Tongue (tissue), 2 donors: Measurements from ENCODE around the gene ARHGEF19. TPM values are rescaled to one million over a fixed set of nuclear protein-coding genes. Genes with fewer than 3 reads are reported as not detected.
"Not testable (repeated sequence)": the region's sequence is repeated elsewhere in the genome, so short reads cannot be mapped to it uniquely, and the experiment has no call there.

Experiments
- DNase-seq: peaks from one replicate; pipeline ENCODE4 v3.0.0-alpha.2; 2015
- total RNA-seq: library from RNA; depleted of rRNA; stranded (reverse); fragments of >200 nt; gene quantifications from one replicate; pipeline ENCODE4 v1.2.3, GENCODE V29; 2014

ARHGEF19 gene
- total RNA-seq, 1 donor from 2014 or later: 27.6 TPM

DNA sequence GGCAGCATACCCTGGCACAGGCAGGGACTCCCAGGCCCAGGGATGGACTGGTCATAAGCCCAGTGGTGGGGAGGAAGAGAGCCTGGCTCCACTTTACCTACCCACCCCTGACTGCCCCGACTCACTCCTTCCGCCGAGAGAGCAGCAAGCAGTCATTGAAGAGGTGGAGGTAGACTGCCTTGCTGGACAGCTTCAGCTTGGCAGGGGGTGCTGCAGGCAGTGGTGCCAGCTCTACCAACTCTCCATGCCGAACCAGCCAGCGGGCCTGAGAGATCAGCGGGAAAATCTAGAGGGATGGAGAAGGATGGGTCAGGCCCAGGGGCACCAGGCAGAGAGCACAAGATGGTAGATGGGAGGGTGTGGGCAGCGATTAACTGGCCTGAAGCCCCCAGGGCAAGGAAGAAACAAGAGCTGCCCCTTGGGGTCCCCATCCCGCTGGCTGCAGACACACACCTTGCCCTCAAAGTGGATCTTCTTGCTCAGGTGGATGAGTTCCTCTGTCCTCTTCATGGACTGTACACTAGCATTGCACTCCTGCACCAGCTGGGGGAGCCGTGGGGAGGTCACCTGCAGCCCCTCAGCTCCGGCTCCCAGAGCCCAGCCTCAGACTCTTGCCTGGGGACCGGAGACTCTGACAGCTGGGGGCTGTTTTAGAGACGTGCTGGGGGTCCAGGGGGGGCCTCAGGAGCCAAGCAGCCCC is 7.7 kb downstream of the ARHGEF19 start:
- DNase-seq: peak; percentile 42

DNA sequence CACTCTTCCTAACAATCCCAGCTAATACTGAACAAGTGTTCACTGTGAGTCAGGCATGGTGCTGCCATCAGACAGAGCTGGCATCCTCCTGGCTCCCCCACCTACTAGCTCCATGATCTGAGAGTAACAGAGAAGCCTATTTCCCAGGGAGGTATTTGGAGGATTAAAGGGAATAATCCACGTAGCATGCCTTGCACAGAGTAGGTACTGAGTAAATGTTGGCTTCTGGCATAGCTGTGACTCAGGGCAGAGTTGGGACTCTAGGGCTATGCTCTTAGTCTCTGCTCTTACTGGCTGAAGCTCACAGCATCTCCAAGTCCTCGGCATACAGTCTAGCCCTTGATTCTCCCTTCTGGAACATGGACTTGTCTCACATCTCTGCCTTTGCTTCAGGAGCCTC is 8.2 kb downstream of the ARHGEF19 start:
- DNase-seq: no peak

DNA sequence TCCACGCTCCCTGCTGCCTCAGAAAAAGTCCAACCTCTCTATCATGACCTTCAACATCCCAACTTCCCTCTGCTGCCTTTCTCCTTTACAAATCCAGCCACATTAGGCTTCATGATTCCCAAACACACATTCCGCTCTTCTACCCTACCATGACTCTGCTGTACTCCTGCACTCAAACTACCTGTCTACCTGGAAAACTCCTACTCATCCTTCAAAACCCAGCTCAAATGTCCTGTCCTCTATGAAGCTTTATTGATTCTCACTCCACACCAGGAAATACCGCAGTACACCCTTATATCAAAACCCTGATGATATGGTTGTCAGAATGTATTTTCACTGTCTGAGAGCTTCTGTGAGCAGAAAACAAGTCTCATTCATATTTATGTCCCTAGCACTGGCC is 8.9 kb downstream of the ARHGEF19 start:
- no peak for DNase-seq

DNA sequence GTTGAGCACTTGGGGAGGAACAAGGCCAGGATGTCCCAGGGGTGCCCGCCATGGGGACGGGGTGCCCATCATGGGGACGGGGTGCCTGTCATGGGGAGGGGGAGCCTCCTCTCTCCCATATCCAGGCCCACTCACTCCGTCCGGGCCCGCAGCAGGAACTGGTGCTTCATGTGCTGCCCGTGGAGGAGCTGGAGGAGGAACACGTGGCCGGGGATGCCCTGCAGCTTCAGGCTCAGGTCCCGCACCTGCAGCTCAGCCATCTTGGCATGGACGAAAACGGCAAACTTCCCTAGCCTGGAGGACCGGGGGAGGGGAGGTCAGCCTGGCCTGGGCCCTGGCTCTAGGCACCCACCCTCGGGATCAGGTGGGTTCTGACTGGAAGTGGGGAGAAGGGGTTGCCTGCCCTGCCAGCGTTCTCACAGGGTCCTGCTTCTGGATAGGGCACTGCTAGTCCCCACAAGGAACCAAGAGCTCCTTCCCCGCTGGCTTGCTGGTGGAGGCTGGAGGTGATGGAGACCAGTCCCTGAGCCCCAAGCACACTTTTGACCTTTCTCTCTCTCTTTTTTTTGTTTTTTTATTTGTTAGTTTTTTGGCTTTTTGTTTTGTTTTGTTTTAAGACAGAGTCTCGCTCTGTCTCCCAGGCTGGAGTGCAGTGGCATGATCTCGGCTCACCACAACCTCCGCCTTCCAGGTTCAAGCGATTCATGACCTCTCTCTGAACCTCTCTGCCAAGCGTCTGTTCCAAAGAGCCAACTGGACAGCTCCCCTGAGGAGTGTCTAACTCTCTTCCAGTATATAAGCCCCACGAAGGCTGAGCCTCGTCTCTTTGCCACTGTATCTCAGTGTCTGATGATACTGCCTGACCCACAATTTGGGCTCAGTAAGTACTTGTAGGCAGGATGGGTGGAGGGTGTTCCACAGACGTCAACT is 9.9 kb downstream of the ARHGEF19 start:
- no peak for DNase-seq

DNA sequence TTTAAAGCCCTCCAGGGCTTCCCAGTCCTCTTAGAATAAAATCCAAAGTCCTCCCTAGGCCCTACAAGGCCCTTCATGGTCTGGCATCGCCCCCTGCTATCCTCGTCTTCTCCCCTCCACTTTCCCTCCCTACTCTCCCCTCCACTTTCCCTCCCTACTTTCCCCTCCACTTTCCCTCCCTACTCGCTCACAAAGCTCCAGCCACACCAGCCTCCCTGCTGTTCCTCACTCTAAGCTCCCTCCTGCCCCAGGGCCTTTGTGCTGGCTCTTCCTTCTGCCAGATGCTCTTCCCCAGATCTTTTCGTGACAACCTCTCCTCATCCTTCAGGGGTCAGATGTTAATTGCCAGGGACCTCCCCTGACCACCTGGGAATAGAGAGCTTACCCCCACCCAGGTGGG is 12.8 kb downstream of the ARHGEF19 start:
- DNase-seq: no peak

DNA sequence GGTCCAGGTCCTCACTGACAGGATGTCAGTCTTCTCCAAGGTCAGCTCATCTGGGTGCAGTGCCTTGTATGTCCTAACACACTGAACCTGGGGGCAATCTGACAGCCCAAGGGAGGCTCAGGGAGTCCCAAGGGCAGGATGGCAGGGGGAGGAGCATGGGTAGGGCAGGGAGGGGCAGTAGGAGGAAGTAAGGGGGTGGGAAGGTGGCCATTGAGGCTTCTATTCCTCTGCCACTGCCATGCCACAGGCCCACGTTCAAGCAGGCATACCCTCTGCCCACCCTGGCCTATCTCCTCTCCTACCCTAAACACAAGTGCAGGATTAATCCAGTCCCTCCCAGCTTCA is 13.3 kb downstream of the ARHGEF19 start:
- DNase-seq: no peak

DNA sequence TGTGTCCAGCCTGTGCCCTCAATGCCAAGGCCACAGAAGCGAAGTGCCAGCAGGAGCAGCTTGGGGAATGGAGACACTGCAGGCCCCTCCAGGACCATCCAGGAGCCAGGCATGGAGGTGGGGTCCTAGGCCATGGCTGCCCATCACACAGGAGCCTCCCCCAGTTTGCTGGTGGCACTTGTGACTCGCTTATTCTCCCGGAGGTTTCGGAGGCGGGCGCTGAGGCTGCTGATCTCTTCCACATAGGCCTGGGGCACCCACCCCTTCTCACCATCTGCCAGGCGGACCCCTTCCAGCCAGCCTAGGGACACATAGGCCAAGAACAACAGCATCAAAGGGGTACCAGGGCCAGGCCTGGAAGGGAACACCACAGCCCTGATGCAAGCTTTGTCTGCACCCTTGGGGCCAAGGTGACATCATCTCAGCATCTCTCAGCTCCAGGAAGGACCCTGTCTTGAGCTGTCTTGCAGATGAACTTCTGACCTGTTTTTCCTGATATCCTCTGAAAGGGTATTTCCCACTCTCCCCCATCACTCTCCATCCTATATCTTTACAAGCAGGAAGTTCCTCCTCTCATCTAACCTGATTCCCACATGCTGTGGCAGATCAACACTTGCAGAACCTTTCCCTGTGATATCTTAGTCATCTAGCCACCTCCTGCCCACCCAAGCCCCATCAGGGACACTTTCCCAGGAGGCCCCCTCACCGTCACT is 13.9 kb downstream of the ARHGEF19 start:
- DNase-seq: no peak

DNA sequence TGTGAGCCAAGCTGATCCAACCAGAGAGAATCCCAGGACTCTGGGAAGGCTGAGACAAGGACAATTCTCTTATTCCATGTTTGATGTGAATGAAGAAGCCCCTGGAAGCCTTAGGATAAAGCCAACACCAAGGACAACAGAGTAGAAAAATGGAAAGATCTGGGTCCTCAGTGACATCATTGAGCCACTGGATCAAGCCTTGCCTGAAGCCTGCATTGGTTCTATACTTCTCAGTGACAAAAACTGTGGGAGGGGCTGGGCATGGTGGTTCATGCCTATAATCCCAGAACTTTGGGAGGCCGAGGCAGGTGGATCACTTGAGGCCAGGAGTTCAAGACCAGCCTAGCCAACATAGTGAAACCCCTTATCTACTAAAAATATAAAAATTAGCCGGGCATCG is 15.6 kb downstream of the ARHGEF19 start:
- DNase-seq: no peak

DNA sequence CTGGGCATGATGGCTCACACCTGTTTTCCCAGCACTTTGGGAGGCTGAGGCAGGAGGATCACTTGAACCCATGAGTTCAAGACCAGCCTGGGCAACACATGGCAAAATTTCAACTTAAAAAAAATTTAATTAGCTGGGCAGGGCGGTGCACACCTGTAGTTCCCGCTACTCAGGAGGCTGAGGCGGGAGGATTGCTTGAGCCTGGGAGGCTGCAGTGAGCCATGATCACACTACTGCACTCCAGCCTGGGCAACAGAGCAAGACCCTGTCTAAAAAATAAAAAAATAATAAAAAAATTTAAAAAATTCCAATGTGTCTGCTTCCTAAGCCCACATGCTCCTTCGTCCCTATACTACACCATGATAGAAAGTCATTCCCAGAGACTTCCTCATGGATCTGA is 16.3 kb downstream of the ARHGEF19 start:
- DNase-seq: not testable (repeated sequence)

DNA sequence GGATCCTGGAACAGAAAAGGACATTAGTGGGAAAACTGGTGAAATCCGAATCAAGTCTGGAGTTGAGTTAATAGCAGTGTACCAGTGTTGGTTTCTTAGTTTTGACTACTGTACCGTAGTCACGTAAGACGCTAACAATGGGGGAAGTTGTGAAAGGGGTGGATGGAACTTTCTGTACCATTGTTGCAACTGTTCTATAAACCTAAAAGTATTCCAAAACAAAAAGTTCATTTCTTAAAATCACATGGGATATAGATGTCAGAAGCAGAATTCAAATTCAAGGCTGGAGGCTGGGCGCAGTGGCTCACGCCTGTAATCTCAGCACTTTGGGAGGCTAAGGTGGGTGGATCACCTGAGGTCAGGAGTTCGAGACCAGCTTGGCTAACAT is 16.9 kb downstream of the ARHGEF19 start:
- no peak for DNase-seq

DNA sequence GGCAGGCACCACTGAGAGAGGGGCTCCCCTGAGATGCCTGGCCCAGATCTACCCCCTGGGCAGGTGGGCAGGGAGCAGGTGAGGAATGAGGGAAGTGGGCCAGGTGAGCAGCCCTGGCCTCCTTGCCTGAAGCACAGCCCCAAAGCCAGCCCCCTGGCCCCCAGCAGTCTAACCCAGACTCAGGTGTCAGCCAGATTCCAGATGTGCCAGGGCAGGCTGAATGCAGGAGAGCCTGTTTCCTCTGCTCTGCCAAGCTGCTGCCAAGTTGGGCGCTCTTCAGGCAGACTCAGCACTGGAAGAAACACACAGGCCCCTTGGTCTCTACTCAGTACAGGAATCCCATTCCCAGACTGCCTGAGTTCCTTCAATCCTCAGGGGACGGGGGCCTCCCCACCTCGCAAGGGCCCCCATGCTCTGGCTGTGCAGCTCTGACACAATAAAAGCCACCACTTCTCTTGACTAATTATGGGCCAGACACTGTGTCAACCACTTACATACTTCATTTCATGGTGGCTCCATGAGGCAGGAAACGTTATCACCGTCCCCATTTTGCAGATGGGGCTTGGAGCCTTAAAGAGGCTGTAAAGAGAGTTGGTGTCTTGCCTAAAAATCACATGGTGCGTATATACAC is 20.4 kb downstream of the ARHGEF19 start:
- DNase-seq: no peak

DNA sequence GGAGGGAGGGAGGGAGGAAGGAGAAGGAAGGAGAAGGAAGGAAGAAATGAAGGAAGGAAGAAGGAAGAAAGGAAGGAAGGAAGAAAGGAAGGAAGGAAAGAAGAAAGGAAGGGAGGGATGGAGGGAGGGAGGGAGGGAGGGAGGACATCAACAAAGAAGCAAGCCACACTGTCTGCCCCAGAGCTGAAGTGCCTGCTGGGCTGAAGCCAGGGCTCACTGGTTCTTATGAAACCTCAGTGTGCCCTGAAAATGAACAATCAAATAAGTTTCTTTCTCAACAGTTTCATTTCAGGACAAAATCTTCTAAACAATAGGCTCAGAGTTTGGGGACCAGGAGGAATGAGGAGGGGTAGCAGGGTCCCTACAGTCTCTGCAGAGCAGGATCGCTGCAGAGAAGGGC is 21.1 kb downstream of the ARHGEF19 start:
- no peak for DNase-seq

DNA sequence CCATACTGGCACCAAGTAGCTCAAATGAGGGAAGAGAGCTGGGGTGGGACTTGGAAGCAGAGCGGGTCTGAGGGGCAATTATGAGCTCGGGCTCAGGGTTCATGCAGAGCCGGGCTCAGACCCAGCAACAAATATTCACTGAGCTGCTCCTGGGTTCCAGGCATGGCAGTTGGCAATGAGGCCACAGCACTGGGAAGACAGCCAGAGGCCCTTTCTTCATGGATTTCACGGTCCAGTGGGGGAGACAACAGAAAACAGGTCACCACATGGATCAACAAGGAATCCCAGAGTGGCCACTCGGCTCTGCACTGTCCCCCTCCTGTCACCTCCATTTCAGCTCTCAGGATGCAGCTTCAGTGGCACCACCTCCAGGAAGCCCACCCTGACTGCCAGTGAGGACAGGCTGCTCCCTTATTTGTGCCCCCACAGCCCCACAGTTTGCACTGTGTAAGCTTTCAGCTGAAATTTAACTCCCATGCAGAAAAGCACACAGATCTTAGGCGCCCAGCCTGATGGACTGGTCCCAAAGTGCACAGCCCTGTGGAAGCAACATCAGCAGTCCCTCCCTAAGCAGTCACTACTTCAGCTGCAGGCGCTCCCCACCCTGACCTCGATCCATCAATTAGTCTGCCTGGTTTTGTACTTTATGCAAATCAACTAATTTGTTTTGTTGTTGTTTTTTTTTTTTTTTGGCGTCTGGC is 22.4 kb downstream of the ARHGEF19 start:
- DNase-seq: peak; percentile 72

DNA sequence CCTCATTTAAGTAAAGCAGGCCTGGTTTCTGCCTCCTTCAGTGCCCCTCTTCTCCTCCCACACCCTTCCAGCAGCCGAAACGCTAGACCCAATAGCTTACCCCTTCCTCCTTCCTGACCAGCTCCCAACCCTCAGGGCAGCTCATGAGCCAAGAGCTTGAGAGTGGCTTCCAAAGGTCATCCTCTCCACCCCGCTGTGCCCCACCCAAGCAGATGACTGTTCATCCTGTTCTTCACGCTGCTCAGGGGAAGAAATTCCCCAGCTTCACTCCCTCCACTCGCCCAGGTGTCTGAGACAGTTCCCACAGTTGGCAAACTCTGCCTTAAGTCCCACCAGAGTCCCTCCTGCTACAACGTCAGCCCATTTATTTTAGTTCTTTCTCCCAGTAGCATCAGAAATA is 23.4 kb downstream of the ARHGEF19 start:
- no peak for DNase-seq

DNA sequence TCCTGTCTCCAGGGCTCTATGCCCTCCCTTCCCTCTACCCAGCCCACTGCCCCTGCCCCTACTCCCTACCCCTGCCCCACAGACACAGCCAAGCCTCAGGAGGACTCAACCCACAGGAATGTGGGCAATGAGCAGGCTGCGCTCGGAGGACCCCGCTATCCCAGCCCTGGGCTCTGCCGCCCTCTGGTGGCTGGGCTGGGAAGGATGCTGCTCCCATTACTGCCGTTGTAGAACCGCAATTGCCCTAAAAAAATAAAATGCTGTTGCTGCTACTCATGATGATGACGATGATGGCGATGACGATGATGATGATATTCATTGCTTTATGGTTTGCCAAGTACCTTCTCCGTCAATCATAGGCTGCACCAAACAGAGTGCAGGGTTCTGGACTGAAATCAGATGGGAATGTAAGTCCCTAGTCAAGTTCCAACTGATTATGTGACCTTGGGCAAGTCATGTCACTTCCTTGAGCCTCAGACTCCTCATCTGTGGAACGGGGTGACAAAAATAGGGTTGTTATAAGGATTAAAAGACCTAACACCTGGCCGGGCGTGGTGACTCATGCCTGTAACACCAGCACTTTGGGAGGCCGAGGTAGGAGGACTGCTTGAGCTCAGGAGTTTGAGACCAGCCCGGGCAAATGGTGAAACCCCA is 24.6 kb downstream of the ARHGEF19 start:
- peak; percentile 86 for DNase-seq

DNA sequence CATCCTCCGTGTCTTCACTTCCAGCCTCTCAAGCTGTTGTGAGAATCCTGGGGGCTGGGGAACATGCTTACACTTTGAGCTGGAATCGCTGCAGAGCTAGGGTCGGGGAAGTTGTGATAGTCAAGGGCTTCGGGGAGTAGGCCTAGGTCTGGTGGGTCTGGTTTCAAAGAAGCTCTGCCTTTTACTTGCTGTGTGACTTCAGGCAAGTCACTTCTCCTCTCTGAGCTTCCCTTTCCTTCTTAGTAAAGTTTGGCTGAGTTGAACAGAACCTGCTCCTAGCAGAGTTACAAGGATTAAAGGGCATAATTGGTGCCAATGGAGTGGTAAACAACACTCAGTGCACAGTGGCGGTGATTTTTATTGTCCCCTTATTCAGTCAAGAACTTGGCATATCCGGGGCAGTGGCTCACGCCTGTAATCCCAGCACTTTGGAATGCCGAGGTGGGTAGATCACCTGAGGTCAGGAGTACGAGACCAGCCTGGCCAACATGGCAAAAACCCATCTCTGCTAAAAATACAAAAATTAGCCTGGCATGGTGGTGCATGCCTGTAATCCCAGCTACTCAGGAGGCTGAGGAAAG is 25.7 kb downstream of the ARHGEF19 start:
- no peak for DNase-seq

DNA sequence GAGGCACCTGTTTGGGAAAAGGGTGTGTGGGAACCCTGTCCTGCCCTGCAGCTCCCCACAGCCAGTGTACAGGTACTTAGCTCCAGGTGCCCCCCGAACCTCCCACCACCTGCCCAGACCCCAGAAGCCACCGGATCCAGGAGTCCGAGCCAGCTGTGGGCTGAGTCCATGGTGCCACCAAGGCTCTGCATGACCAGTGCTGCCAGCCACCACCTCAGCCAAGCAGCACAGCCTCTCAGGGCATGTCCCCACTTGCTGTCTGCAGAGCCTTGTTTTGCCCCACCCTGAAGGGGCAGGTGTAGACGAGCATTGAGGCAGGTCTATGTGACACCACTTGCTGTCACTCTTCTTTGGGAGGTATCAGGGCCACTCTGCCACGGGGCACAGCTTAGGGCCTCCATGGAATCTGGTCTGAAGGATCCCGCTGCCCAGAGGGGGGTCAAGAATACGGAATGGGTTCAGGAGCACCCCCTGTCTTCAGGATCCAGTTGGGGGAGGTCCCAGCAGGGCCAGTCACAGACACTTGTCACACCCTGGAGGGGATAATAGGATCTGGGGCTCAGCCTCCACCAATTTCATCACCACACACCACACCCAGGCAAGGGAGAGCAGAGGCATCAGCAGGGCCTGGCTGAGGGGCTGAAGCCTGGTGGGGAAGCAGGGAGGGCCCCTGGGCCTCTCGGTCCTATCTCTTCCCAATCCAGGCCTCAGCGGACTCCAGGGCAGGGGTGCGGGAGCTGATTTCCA is 27.7 kb downstream of the ARHGEF19 start:
- DNase-seq: peak; percentile 41

DNA sequence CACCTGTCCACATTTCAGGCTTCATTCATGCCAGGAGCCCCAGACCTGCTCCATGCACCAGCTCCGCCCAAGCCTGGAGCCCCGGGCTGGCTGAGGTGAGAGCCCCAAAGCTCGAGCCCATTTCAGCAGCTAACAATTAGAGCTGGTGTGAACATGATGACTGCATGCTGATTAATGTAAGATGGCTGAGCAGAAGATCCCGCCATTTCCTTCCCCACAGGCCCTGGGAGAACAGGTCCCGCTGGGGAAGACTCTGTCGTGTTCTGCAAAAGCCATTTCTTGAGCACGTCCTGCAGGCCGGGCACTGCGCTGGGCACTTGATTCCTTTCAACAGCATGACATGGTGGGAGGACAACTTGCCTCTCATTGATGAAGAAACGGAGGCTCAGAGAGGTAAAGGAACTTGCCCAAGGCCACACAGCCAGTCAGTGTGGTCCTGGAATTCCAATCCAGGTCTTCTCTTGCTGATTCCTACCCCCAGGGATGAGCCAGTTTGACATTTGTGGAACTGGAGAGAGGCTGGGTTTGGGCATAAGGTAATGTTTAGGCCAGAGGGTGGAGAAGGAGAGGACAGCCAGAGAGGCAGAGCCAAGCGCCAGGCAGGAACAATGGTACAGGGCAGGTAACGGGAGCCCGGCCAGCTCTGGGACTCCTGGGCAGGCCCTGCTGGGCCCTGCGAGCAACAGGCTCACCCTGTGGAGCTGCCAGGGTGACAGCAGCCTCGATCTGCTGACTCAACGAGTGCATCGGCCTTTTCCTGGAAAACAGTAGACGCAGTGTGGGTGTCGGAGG is 28.5 kb downstream of the ARHGEF19 start:
- no peak for DNase-seq

DNA sequence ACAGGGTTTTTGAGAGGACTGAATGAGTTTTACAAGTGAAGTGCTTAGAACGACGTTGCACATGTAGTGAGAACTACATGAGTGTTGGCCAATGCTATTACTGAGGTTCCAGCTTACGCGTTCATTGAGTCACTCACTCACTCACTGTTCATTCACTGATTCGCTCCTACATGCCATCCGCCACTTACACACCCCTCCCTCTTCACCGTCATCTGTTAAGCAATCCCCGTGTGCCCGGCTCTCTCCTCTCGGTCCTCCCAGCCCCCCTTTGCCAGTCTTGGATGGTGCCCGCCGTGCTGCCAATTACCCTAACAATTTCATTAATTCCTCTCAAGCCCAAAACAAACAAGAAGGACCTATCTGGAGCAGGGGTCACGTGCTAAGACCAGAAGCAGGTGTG is 29.3 kb downstream of the ARHGEF19 start:
- no peak for DNase-seq
